Ishikawa (cell line): ENCODE data around the gene LPAR1.

Experiments
- CREB1 ChIP-seq: IDR thresholded peaks from 2 replicates; pipeline ENCODE4 v1.6.1; 2012; ENCODE audit warnings: low read depth
- EP300 ChIP-seq: IDR thresholded peaks from 2 replicates; pipeline ENCODE4 v1.6.1; 2012; ENCODE audit warnings: borderline replicate concordance
- FOXM1 ChIP-seq: IDR thresholded peaks from 2 replicates; pipeline ENCODE4 v1.6.1; 2012; ENCODE audit warnings: low read depth, borderline replicate concordance
- MAX ChIP-seq: IDR thresholded peaks from 2 replicates; pipeline ENCODE4 v1.6.1; 2012
- NFIC ChIP-seq: IDR thresholded peaks from 2 replicates; pipeline ENCODE4 v1.6.1; 2012
- REST ChIP-seq: IDR thresholded peaks from 2 replicates; pipeline ENCODE4 v1.6.1; 2012; ENCODE audit warnings: low read depth, mild to moderate bottlenecking
- TAF1 ChIP-seq: IDR thresholded peaks from 2 replicates; pipeline ENCODE4 v1.6.1; 2012; ENCODE audit warnings: low read depth, mild to moderate bottlenecking
- TEAD4 ChIP-seq: IDR thresholded peaks from 2 replicates; pipeline ENCODE4 v1.6.1; 2012
- USF1 ChIP-seq: IDR thresholded peaks from 2 replicates; pipeline ENCODE4 v1.6.1; 2012
- YY1 ChIP-seq: IDR thresholded peaks from 2 replicates; pipeline ENCODE4 v1.6.1; 2012; ENCODE audit warnings: low read depth

- no peak for TF ChIP-seq REST
- TF ChIP-seq TAF1, result no peak
- TF ChIP-seq EP300, result no peak
- TF ChIP-seq CREB1, result no peak
- no peak for TF ChIP-seq NFIC
- no peak for TF ChIP-seq MAX
- TF ChIP-seq FOXM1, result no peak
- no peak for TF ChIP-seq TEAD4
- TF ChIP-seq YY1, result no peak
- TF ChIP-seq USF1, result no peak
Observed at GRCh38 chr9:111050819-111051218, 12.5 kb upstream of the LPAR1 start.
